Small intestine (tissue), 7 donors: Measurements from ENCODE around the gene TSHZ3. TPM values are rescaled to one million over a fixed set of nuclear protein-coding genes. Genes with fewer than 3 reads are reported as not detected.
A peak's percentile ranks its signal among the peaks of the same experiment; 100 is the strongest.

ENCODE experiments used
- DNase-seq, 2 donors: peaks; one replicate each; pipeline versions ENCODE4 v3.0.0 to v3.0.0-alpha.2; 2013
- FAIRE-seq: peaks from 2 replicates; lab custom pipeline; 2012; peaks lifted over from hg19 to GRCh38; lab: Jason Lieb, UNC
- H3K27ac ChIP-seq, 3 donors: one replicate each; pipeline ENCODE4 v1.5.1; 2013; ENCODE audit warnings: low read length in 2 of 3, mild to moderate bottlenecking in 2 of 3, control low read depth in 1 of 3, inconsistent platforms in 1 of 3, low read depth in 1 of 3, moderate library complexity in 1 of 3
- H3K27me3 ChIP-seq, 3 donors: one replicate each; pipeline ENCODE4 v1.6.1; 2013; ENCODE audit warnings: low read length in 3 of 3, inconsistent platforms in 1 of 3; ENCODE audit not compliant: control insufficient read depth in 3 of 3, insufficient read depth in 3 of 3
- H3K36me3 ChIP-seq, 3 donors: one replicate each; pipeline ENCODE4 v1.6.1; 2013; ENCODE audit warnings: low read length in 3 of 3, inconsistent platforms in 1 of 3, low read depth in 1 of 3, mild to moderate bottlenecking in 1 of 3, moderate library complexity in 1 of 3; ENCODE audit not compliant: control insufficient read depth in 3 of 3, insufficient read depth in 2 of 3
- H3K4me1 ChIP-seq, 3 donors: one replicate each; pipeline ENCODE4 v1.6.1; 2013; ENCODE audit warnings: low read length in 2 of 3, inconsistent platforms in 1 of 3, low read depth in 1 of 3, mild to moderate bottlenecking in 1 of 3, moderate library complexity in 1 of 3; ENCODE audit not compliant: control insufficient read depth in 3 of 3, insufficient read depth in 2 of 3
- H3K4me3 ChIP-seq, 3 donors: one replicate each; pipeline ENCODE4 v1.5.1; 2013; ENCODE audit warnings: low read length in 3 of 3, control low read depth in 1 of 3, inconsistent platforms in 1 of 3, low read depth in 1 of 3, mild to moderate bottlenecking in 1 of 3, moderate library complexity in 1 of 3
- H3K9me3 ChIP-seq, 2 donors: one replicate each; pipeline ENCODE4 v1.6.1; 2013; ENCODE audit warnings: low read depth in 1 of 2, low read length in 1 of 2; ENCODE audit not compliant: control insufficient read depth in 2 of 2, insufficient read depth in 1 of 2
- WGBS, 3 donors: extraction: QIAGEN DNeasy Blood & Tissue Kit; methylation state at CpG; one replicate each; pipeline ENCODE4 v1.1.7; 2013; 5-methylcytosine and 5-hydroxymethylcytosine counted together
- polyA plus RNA-seq, 4 donors: library from polyadenylated mRNA; stranded (reverse) in 3 of 4; unstranded in 1 of 4; fragments of 200-250 nt in 3 of 4; fragments of 120-200 nt in 1 of 4; gene quantifications; one replicate each; pipeline versions ENCODE4 v1.2.1 to v1.2.3, GENCODE V29; 2013
- donor health status: healthy with polysubstance abuse.
- donor health status: control.
- donor health status: control.
- donor health status: Bipolar disorder and iron deficiency.
- donor health status: healthy.

Gene TSHZ3
- polyA plus RNA-seq, 4 donors, result 0.22 to 3.4 (median 1.7) TPM

- Histone ChIP-seq H3K4me3 (no peak overlapping the region), H3K9me3 (no peaks in the 10 kb centered on the region), H3K27ac (no peak overlapping the region), H3K4me1 (peaks cover 0 to 6% (median 0%) of the 10 kb centered on the region in 3 donors), H3K36me3 (no peaks in the 10 kb centered on the region), H3K27me3 (no peaks in the 10 kb centered on the region)
- DNase-seq (no peak), FAIRE-seq (no peak)
- WGBS, 3 donors, result 63 to 84% (median 72%) methylated on average over 11 of the region's 11 CpGs
Measured at GRCh38 chr19:31317570-31317969, 31.7 kb downstream of the TSHZ3 start.

GRCh38 chr19:31317093-31317492 is 32.1 kb downstream of the TSHZ3 start:
- Histone ChIP-seq H3K36me3 (no peaks in the 10 kb centered on the region), H3K27me3 (no peaks in the 10 kb centered on the region), H3K4me3 (no peak overlapping the region), H3K27ac (no peak overlapping the region), H3K9me3 (no peaks in the 10 kb centered on the region), H3K4me1 (peaks cover 0 to 6% (median 0%) of the 10 kb centered on the region in 3 donors)
- no peak for DNase-seq
- 67 to 69% (median 69%) methylated on average over 6 of the region's 6 CpGs for WGBS, 3 donors
- no peak for FAIRE-seq

GRCh38 chr19:31316201-31316951 is 32.9 kb downstream of the TSHZ3 start:
- no peaks in the 10 kb centered on the region for H3K27me3 ChIP-seq
- WGBS, 3 donors, result 49 to 63% (median 62%) methylated on average over 12 of the region's 12 CpGs
- peak overlapping the region in 1 of 3 donors; percentile 53 for H3K27ac ChIP-seq
- H3K9me3 ChIP-seq, result no peaks in the 10 kb centered on the region
- no peaks in the 10 kb centered on the region for H3K36me3 ChIP-seq
- peaks cover 0 to 6% (median 0%) of the 10 kb centered on the region in 3 donors for H3K4me1 ChIP-seq
- DNase-seq (no peak), FAIRE-seq (no peak)
- no peak overlapping the region for H3K4me3 ChIP-seq

- Histone ChIP-seq H3K27me3 (no peaks in the 10 kb centered on the region), H3K9me3 (no peaks in the 10 kb centered on the region), H3K4me3 (no peak overlapping the region), H3K4me1 (peaks cover 0 to 6% (median 0%) of the 10 kb centered on the region in 3 donors), H3K27ac (no peak overlapping the region), H3K36me3 (no peaks in the 10 kb centered on the region)
- WGBS, 3 donors, result 20 to 45% (median 38%) methylated on average over 5 of the region's 5 CpGs
- DNase-seq (no peak), FAIRE-seq (no peak)
Measured at GRCh38 chr19:31315652-31316051, 33.6 kb downstream of the TSHZ3 start.

GRCh38 chr19:31314849-31315629 is 34.2 kb downstream of the TSHZ3 start:
- FAIRE-seq, result no peak
- WGBS, 3 donors, result 57 to 74% (median 60%) methylated on average over 14 of the region's 14 CpGs

GRCh38 chr19:31314156-31314555 is 35.1 kb downstream of the TSHZ3 start:
- no peak for FAIRE-seq
- H3K36me3 ChIP-seq, result no peaks in the 10 kb centered on the region
- H3K27ac ChIP-seq, result no peak overlapping the region
- no peaks in the 10 kb centered on the region for H3K27me3 ChIP-seq
- no peak overlapping the region for H3K4me3 ChIP-seq
- H3K4me1 ChIP-seq, result peaks cover 0 to 6% (median 0%) of the 10 kb centered on the region in 3 donors
- H3K9me3 ChIP-seq, result no peaks in the 10 kb centered on the region
- no peak for DNase-seq
- 91 to 95% (median 93%) methylated on average over 10 of the region's 10 CpGs for WGBS, 3 donors

More at GRCh38 chr19:31314849-31315629, 34.2 kb downstream of the TSHZ3 start:
- H3K27me3 ChIP-seq, result no peaks in the 10 kb centered on the region
- no peak for DNase-seq
- H3K36me3 ChIP-seq, result no peaks in the 10 kb centered on the region
- H3K4me1 ChIP-seq, result peaks cover 0 to 6% (median 0%) of the 10 kb centered on the region in 3 donors
- H3K9me3 ChIP-seq, result no peaks in the 10 kb centered on the region
- H3K27ac ChIP-seq, result no peak overlapping the region
- no peak overlapping the region for H3K4me3 ChIP-seq

GRCh38 chr19:31313291-31314030 is 35.8 kb downstream of the TSHZ3 start:
- no peak for FAIRE-seq
- WGBS, 3 donors, result 85 to 87% (median 86%) methylated on average over 20 of the region's 20 CpGs

GRCh38 chr19:31312677-31313244 is 36.5 kb downstream of the TSHZ3 start:
- H3K27me3 ChIP-seq, result no peaks in the 10 kb centered on the region
- H3K27ac ChIP-seq, result no peak overlapping the region
- no peak for DNase-seq
- 59 to 64% (median 63%) methylated on average over 10 of the region's 10 CpGs for WGBS, 3 donors
- no peaks in the 10 kb centered on the region for H3K36me3 ChIP-seq
- no peak overlapping the region for H3K4me3 ChIP-seq
- no peaks in the 10 kb centered on the region for H3K9me3 ChIP-seq
- H3K4me1 ChIP-seq, result peaks cover 0 to 6% (median 0%) of the 10 kb centered on the region in 3 donors
- no peak for FAIRE-seq

More at GRCh38 chr19:31313291-31314030, 35.8 kb downstream of the TSHZ3 start:
- Histone ChIP-seq H3K4me3 (no peak overlapping the region), H3K27me3 (no peaks in the 10 kb centered on the region), H3K9me3 (no peaks in the 10 kb centered on the region), H3K27ac (no peak overlapping the region), H3K36me3 (no peaks in the 10 kb centered on the region), H3K4me1 (peaks cover 0 to 6% (median 0%) of the 10 kb centered on the region in 3 donors)
- no peak for DNase-seq
